ENCODE measurements around the gene STAB1. TPM values are rescaled to one million over a fixed set of nuclear protein-coding genes. Genes with fewer than 3 reads are reported as not detected.

STAB1 gene
- total and polyA plus RNA-seq, 10 of the 15 experiments (the other 5 are each of a cell fraction or from before 2014, with no cell fraction given): 0.46 TPM; not detected in 9

DNA sequence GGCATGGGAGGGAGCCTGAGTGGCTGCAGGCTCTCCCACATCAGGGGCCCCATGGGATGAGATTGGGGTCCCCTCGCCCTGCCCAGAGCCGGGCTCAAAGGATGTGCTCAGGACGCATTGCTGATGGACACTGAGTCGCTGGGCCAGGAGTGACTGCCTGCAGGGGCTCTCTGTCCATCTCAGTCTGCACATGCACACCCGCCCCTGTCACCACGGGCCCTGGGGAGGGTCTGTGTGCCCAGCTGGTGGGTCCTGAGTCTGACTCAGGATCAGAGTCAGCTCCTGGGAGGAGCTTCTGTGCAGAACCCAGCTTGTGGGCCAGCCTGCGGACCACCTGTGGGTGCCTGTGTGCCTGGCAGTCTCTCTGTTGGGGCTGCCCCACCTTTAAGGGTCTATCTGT lies 18.1 kb downstream of the STAB1 start:
- ChIA-PET CTCF (no interaction called here), RAD21 (ENCODE audit: unreplicated experiment) (no interaction called here), POLR2A (no interaction called here), SMC1A (ENCODE audit: uncharacterized antibody, unreplicated experiment) (no interaction called here)
- no peak for FAIRE-seq
- Histone ChIP-seq H3K9me3 (replicated peaks; ENCODE audit: control insufficient read depth, insufficient read depth, low read length) (no peaks in the 10 kb centered on the region), H3K9ac (ENCODE audit: control insufficient read depth, insufficient read depth, low read length) (no peak overlapping the region), H3K36me3 (ENCODE audit: control insufficient read depth in 2 of 2, insufficient read depth in 2 of 2, low read length in 1 of 2) (no peaks in the 10 kb centered on the region), H3K4me1 (ENCODE audit: control insufficient read depth, insufficient read depth, low read length) (no peaks in the 10 kb centered on the region), H3K4me3 (no peak overlapping the region), H3K27me3 (replicated peaks in 1 of 2; ENCODE audit: control insufficient read depth in 2 of 2, insufficient read depth in 2 of 2, low read length in 1 of 2) (no peaks in the 10 kb centered on the region; a peak in 2 of 4 replicates), H3K4me2 (ENCODE audit: control insufficient read depth, insufficient read depth) (no peak overlapping the region), H3K27ac (ENCODE audit: control insufficient read depth, insufficient read depth) (no peak overlapping the region), H3K79me2 (ENCODE audit: control insufficient read depth, insufficient read depth, low read length) (no peaks in the 10 kb centered on the region), H4K20me1 (ENCODE audit: control insufficient read depth, insufficient read depth) (no peaks in the 10 kb centered on the region), H2AFZ (ENCODE audit: control insufficient read depth, low read depth, low read length) (no peak overlapping the region)
- BruUV-seq (replicated peaks): no TSS peak
- intact Hi-C loops (cut with micrococcal nuclease; ENCODE audit: unreplicated experiment): no loop called here
- no peak for ATAC-seq
- no peak for DNase-seq (ENCODE audit: low read depth, low spot score)
- WGBS (ENCODE audit: insufficient coverage, insufficient replicate concordance, low lambda C conversion rate, missing lambda C conversion rate): 30% methylated on average over 7 of the region's 7 CpGs
- in situ Hi-C loops (cut with MboI): no loop called here
- TF ChIP-seq IRF3 (IDR thresholded peaks at IDR 0.05) (no peak), CUX1 (IDR thresholded peaks at IDR 0.05; ENCODE audit: insufficient replicate concordance, low read depth, low read length) (no peak), EGR1 (IDR thresholded peaks at IDR 0.05; ENCODE audit: borderline replicate concordance in 1 of 2, low read depth in 2 of 2, low read length in 2 of 2) (no peak), SMAD1 (IDR thresholded peaks at IDR 0.05; ENCODE audit: low read depth, partially characterized antibody) (no peak), ATF7 (IDR thresholded peaks at IDR 0.05; ENCODE audit: low read depth) (no peak), CHD2 (IDR thresholded peaks at IDR 0.05; ENCODE audit: borderline replicate concordance, low read depth, low read length) (no peak), SREBF1 (IDR thresholded peaks at IDR 0.05; ENCODE audit: low read length) (no peak), USF1 (IDR thresholded peaks at IDR 0.05; ENCODE audit: borderline replicate concordance, extremely low read length, insufficient read depth, low read depth, low read length) (no peak), JUND (IDR thresholded peaks at IDR 0.05; ENCODE audit: low read depth, low read length) (no peak), PKNOX1 (IDR thresholded peaks at IDR 0.05) (no peak)
- TF ChIP-seq, protein P1, sequence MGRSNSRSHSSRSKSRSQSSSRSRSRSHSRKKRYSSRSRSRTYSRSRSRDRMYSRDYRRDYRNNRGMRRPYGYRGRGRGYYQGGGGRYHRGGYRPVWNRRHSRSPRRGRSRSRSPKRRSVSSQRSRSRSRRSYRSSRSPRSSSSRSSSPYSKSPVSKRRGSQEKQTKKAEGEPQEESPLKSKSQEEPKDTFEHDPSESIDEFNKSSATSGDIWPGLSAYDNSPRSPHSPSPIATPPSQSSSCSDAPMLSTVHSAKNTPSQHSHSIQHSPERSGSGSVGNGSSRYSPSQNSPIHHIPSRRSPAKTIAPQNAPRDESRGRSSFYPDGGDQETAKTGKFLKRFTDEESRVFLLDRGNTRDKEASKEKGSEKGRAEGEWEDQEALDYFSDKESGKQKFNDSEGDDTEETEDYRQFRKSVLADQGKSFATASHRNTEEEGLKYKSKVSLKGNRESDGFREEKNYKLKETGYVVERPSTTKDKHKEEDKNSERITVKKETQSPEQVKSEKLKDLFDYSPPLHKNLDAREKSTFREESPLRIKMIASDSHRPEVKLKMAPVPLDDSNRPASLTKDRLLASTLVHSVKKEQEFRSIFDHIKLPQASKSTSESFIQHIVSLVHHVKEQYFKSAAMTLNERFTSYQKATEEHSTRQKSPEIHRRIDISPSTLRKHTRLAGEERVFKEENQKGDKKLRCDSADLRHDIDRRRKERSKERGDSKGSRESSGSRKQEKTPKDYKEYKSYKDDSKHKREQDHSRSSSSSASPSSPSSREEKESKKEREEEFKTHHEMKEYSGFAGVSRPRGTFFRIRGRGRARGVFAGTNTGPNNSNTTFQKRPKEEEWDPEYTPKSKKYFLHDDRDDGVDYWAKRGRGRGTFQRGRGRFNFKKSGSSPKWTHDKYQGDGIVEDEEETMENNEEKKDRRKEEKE (IDR thresholded peaks at IDR 0.05): no peak
- TF ChIP-seq, protein P2, sequence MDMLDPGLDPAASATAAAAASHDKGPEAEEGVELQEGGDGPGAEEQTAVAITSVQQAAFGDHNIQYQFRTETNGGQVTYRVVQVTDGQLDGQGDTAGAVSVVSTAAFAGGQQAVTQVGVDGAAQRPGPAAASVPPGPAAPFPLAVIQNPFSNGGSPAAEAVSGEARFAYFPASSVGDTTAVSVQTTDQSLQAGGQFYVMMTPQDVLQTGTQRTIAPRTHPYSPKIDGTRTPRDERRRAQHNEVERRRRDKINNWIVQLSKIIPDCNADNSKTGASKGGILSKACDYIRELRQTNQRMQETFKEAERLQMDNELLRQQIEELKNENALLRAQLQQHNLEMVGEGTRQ (IDR thresholded peaks at IDR 0.05; ENCODE audit: borderline replicate concordance, low read depth, low read length): no peak

All from GM12878 (cell line).